Daoy (cell line): ENCODE results near the gene CFAP74. TPM values are rescaled to one million over a fixed set of nuclear protein-coding genes. Genes with fewer than 3 reads are reported as not detected.

Experiments used
- DNase-seq: peaks from one replicate; pipeline ENCODE4 v3.0.0-alpha.2; 2015; ENCODE audit warnings: low read depth
- total RNA-seq: library from RNA; depleted of rRNA; stranded (reverse); fragments of >200 nt; shearing (Covaris generic); gene quantifications from 2 replicates; pipeline ENCODE4 v1.2.3, GENCODE V29; 2014

Gene CFAP74
- total RNA-seq, 1 experiment from 2014 or later: not detected

DNA sequence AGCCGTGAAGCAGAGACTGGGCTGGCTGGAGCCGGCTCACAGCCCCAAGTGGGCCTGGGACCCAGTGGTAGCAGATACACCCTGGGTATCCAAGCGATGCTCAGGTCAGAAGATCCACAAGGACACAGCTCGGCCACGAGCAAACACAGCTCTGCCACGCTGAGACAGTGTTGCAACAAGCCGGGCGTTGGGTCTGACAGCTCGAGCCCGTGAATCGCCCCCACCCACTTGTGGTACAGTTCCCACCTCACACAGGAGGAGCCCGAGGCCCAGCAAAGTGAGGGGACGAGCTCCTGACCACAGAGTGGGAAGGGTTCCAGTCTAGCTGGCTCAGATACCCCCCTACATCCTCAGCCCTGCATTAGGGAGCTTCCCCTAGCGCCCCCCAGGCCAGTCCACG is 37.7 kb upstream of the CFAP74 start:
- no peak for DNase-seq

DNA sequence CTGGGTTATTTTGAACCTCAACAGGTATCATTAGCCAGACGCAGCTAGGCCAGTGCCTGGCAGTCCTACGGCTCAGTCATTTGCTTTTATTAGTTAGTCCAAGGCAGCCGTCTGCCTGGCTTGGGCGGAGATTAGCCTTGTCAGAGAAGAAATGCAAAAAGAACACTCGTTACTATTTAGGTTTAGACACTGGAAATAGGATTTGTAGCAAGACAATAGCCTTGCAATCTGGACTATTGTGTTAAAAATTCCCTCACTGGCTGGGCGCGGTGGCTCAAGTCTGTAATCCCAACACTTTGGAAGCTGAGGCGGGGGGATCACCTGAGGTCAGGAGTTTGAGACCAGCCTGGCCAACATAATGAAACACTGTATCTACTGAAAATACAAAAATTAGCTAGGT is 35.7 kb upstream of the CFAP74 start:
- DNase-seq: no peak

DNA sequence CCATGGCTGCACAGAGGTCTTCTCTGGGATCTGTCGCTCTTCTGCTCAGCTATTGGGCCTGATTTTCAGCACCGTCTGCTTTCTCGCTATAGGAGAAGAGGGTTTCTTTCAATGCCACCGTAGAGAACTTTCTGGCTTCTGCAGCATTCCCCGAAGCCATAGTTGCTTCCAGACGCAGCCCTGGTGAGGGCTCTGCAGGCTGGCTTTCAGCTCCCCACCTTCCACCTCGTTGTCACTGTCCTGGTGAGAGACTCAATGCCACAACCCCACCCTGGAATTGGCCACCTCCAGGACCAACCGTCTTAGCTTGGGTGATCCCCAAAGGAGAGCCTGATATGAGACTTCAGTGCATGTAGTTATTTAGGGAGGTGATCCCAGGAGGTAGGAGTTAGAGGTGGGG is 34.6 kb upstream of the CFAP74 start:
- no peak for DNase-seq

DNA sequence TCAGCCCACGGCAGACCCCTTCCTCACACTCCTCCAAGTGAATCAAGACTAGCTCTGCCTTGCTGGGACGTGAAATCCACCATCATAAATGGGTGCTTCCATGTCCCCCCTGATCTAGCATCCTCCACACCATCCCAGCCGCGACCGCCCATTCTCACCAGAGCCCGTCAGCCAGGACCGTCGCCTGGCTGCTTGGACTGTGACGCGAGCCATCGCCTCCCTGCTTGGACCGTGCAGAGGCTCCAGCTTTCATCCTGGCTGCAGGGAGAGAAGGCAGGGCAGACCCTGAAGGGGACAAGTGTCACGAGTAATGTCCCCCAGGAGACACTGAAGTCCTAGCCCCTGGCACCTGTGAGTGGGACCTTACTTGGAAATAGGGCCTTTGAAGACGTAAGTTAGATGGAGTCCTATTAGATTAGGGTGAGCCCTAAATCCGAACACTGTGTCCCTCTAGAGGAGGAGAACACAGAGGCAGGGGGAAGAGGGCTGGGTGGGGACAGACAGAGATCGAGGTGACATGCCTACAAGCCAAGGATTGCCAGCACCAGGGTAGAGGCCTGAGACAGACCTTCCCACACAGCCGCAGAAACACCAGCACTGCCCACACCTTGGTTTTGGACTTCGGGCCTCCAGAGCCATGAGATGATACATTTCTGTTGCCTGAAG is 33.9 kb upstream of the CFAP74 start:
- no peak for DNase-seq

DNA sequence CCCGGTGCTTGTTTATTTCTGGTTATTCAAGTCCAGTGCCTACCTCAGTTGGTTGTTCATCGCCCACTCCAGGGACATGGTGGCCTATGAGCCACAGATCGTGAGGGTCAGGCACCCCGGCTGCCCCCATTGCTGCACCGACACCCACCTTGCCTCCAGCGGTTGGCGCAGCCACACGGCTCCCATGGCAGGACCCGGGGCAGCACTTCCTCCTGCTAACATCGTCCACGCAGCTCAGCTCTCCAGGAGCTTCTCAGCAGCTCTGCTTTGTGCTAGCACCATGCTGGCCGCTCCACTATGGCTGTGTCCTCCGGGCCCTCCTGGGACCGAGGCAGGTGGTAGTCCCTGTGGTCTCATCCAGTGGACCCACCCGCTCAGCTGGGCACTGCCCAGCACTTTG is 32.7 kb upstream of the CFAP74 start:
- no peak for DNase-seq

DNA sequence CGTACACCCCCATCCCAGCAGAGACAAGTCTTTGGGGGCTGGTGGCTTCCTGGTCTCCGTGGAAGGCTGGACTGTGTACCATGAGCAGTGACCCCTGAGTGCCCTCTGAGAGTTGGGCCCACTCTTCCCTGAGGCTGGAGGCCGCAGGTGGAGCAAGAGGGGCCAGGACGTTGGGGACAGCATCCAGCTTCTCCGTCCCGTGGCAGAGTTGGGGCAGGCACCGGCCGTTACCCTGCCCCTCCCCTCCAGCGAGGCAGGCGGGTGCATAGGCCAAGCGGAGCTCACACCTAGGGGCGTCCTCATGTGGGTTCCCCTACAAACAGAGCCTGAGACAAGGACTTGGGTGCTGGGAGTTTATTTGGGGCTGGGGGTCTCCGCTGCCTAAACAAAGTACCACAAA is 29.6 kb upstream of the CFAP74 start:
- no peak for DNase-seq

DNA sequence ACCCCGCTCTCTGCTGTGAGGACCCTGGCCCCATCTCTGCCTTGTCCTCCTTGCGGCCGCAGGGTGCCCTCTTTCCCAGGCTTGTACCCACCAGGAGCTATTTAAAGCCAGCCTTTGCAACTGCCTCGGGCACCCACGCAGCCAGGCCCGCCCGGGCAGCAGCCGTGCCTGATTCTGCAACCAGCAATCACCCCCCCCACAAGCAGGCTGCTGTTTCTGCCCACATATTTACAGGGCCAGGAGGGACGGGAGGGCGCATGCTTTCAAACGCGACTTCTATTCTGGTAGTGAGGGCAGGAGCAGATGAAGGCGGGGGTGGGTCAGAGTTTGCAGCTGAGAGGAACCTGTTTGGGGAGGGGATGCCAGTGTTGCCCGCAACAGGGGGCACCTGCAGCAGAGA is 29.2 kb upstream of the CFAP74 start:
- no peak for DNase-seq

DNA sequence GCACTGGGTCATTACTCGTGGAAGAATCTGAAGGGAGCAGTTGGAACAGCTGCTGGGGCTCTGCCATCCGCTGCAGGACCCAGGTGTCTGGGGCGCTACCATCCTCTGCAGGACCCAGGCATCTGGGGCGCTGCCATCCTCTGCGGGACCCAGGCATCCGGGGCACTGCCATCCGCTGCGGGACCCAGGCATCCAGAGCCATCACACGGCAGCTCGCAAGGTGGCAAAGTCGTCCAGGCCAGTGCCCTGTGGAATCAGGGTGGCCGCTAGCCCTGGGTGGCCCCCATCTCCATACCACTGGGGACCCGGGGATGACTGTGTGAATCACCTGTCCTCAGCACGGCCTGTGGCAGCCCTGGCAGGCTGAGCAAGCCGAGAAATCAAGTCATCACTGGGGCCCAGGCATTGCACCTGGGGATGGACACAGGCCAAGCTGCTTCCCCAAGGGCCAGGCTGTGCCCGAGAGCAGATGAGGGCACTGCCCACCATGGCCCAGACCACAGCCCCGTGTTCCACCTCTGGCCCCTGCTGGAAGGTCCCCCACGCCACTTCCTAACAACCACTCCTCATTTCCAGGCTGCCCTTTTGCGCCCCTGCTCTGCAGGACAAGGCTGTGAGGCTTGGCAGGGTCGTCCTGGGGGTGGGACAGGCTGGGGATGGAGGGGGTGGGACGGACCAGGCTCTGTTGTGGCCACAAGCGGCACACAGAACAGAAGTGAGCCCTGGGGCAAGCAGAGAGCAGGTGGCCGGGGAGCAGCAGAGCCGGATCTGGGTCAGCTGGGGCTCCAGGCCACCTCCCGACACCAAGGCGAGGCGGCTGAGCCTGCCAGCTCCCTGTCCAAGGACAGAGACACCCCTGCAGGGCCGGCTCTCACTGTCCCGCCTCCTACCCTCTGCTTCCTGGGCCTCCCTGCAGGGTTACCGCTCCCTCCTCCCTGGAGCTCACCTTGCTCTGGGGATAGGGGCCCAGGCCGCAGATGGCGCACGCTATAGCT is 28.3 kb upstream of the CFAP74 start:
- no peak for DNase-seq

- DNase-seq: no peak
These were observed 26.7 kb upstream of the CFAP74 start for GRCh38 chr1:2030076-2030871.

- DNase-seq: no peak
These were observed 26.0 kb upstream of the CFAP74 start for GRCh38 chr1:2029561-2029960.

DNA sequence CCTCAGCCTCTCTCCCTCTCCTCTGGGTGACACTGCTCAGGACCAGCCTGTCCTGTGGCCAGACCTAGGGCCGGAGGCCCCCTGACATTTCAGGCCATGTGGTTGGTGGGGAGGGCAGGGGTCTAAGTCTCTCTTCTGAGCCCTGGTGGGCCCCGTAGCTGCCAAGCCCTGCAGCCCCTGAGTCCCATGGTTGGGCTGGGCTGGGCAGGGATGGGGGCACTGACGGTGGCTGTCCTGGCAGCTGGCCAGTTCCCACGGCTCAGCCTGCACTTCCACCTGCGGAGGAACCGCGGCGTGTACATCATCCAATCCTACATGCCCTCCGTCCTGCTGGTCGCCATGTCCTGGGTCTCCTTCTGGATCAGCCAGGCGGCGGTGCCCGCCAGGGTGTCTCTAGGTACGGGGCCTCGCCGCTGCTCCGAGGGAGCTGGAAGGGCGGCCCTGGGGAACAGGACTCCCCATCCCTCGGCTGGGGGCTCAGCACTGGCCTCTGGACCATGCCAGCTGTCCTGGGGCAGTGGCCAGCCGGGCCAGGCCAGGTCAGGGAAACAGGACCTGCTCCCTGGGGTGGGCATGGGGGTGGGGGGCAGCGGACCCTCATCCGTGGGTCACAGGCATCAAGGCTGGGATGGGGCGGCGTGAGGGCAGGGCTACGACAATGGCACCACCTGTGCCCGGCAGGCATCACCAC is 25.4 kb upstream of the CFAP74 start:
- DNase-seq: no peak

DNA sequence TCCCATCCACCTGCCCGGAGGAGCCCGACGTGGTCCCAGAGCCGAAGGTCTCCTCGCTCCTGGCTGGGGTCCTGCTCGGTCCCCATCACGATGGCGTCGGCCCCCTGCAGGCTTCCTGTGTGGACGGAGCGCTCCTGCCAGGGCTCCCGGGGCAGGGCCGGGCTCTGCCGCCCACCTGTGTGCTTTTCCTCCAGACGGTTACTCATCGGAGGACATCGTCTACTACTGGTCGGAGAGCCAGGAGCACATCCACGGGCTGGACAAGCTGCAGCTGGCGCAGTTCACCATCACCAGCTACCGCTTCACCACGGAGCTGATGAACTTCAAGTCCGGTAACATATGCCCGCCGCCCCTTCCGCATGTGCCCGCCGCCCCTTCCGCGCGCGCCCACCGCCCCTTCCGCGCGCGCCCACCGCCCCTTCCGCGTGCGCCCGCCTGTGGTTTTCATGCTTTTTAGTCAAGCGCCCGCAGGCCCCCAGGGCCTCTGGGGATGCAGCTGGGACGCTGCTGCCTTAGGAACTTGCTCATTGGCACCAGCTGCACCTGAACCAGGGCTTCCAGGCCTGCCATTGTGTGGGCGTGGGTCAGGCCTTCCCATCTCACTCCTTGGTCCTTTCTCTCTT is 24.5 kb upstream of the CFAP74 start:
- DNase-seq: no peak

DNA sequence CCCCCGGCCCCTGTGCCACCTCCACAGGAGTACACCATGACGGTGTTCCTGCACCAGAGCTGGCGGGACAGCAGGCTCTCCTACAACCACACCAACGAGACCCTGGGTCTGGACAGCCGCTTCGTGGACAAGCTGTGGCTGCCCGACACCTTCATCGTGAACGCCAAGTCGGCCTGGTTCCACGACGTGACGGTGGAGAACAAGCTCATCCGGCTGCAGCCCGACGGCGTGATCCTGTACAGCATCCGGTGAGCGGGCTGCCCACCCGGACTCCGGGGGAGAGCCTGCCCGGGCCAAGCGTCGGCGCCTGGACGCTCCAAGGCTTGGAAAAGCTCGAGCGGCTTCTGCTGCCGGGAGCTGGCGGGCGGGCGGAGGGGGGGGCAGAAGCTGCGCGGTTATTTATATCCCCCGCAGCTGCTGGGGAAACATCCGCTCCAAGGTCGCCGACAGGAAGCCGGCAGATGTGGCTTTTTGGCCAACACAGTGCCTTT is 21.9 kb upstream of the CFAP74 start:
- DNase-seq: no peak

DNA sequence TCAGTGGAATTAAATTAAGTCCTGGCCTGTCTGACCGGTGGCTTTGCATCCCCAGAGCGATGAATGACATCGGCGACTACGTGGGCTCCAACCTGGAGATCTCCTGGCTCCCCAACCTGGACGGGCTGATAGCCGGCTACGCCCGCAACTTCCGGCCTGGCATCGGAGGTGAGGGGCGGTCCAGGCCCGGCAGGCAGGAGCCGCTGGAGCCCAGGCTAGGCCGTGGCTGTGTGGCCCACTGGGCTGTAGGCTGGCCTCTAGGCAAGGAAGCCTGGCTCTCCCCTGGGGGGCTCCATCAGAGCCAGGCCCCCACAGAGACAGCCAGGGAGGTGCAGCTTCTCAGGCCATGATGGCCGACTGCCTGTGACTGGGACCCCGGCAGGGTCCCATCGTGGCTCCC is 21.3 kb upstream of the CFAP74 start:
- DNase-seq: no peak

GRCh38 chr1:2024451-2024850 is 20.9 kb upstream of the CFAP74 start:
- no peak for DNase-seq

DNA sequence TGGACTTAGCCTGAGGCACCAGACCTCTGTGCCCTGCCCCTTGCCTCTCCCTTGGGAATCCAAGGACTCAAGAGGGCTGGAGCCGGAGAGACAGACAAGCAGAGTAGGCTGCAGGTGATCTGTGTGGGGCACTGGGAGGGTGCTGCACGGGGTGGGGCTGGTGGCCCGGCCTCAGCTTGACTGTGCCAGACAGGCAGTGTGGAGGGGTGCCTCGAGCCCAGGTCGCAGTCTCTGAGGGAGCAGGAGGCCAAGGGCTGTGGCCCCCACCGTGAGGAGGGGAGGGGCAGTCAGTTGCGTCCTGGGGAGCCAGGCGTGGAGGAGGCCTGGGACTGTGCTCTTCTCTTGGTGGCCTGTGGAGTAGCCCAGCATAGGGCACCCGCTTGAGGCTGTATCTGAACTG is 19.6 kb upstream of the CFAP74 start:
- DNase-seq: no peak

DNA sequence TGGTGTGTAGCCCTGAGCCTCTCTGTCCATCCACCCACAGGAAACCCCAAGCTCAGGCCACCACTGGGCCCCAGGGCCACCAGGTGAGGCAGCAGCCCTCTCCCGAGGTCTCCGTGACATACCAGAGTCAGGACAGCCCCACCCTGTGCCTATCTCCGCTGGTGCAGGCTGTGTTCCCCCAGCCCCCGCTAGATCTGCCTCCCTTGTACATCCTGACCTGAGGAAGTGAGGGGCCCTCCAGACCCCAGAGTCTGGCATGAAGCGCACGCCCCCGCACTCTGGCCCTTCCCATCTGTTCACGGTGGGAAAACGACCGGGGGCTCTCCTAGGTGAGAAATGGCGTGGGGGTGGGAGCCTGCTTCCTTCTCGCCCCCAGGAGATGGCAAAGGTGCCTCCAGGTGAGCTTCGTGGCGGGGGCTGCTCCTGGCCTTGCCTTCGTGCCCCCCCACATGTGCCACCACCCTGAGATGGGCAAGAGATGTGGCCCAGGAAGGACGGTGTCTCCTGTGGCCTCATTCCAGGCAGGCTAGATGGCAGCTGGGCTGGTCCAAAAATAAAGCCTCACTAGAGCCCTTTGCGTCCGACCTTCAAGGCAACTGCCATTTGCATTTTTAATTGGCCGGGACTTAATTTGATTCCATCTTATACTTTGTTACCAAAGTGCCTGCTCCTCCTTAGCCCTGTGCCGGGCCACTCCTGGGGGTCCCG is 18.6 kb upstream of the CFAP74 start:
- DNase-seq: no peak

DNA sequence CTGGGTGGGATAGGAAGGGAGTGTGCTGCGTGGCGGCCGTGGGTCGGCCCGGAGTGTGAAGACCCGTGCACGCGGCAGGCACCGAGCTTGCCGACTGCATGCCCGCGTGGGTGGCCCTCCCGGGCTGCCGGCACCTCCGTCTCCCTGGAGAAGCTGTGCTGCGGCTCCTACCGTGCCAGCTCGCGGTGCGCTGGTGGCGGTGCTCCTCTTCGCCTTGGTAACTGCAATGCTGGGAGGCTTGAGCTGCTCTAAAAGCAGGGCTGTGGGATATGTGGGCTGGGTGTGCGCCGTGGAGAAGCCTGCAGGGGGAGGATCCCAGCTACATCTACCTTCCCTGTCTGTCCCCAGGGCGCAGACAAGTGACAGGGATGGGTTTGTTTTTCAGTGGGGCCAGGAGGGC is 18.0 kb upstream of the CFAP74 start:
- DNase-seq: no peak

GRCh38 chr1:2020310-2020655 is 16.7 kb upstream of the CFAP74 start:
- no peak for DNase-seq

DNA sequence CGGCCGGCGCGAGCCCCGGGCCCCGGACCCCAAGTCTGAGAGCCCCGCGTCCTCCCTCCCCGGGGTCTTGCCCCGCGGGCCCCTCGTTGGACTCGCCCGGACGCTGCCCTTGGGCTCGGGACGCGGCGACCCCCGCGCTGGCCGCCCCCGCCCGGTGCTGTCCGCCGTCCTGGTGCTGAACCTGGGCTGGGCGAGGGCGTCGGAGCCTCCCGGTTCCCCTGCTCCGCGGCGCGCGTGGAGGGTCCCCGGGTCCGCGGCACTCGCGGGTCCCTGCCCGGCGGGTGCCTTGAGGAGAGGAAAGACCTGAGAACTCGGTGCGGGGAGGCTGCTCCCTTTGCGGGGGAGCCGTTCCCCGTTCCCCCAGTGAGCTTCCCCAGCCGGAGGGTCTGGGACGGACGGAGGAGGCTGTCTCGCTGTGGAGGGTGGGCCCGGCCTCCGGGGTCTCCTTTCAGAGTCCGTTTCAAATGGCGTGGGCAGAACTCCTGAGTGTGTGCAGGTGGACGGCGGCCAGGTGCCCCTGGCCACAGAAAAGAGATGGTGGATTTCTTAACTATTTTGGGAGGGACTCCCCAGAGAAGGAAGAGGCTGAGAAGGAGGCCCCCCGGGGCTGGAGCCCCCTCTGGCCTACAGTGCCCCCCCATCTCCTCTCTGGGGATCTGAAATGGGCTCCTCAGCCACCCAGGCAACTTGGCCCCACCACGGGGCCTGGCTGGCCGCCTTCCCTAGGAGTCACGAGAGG is 16.2 kb upstream of the CFAP74 start:
- DNase-seq: peak; percentile 35
